ENCODE results near the gene PARD3.

GRCh38 chr10:34716234-34716633, 98.9 kb downstream of the PARD3 start:
- no peak for TF ChIP-seq EZH2 (IDR thresholded peaks at IDR 0.05; ENCODE audit: borderline replicate concordance, control insufficient read depth, low read depth, low read length)
- TF ChIP-seq IRF3 (IDR thresholded peaks at IDR 0.05): no peak

All from GM12878 (cell line).